Left ventricle myocardium superior (tissue), 1 donor: Measurements from ENCODE around the gene PON3. TPM values are rescaled to one million over a fixed set of nuclear protein-coding genes. Genes with fewer than 3 reads are reported as not detected.

Experiments
- ATAC-seq: fragments of 200-7000 bp; cut with Tn5 transposase; one replicate; pipeline ENCODE4 v1.9.1; 2020; ENCODE audit warnings: mild to moderate bottlenecking, moderate library complexity
- DNase-seq: peaks from one replicate; pipeline ENCODE4 v3.0.0-alpha.2; 2020
- intact Hi-C: fragments of 100-400 bp; cut with micrococcal nuclease; formaldehyde crosslinking; loops from one replicate; pipeline ENCODE4 v1.11.0; 2022
- total RNA-seq: library from RNA; stranded (reverse); fragmentation: NEBNext Ultra II Directional; extraction: Animal tissue kit (Norgen Biotek cat#: 25700); gene quantifications from one replicate; pipeline ENCODE4 v1.2.1, GENCODE V29; 2021
- donor health status: DM: no; HTN: yes; CAD: no; lungs with severe emphysema.

PON3 gene
- total RNA-seq, 1 donor from 2014 or later: 0.77 TPM

DNA sequence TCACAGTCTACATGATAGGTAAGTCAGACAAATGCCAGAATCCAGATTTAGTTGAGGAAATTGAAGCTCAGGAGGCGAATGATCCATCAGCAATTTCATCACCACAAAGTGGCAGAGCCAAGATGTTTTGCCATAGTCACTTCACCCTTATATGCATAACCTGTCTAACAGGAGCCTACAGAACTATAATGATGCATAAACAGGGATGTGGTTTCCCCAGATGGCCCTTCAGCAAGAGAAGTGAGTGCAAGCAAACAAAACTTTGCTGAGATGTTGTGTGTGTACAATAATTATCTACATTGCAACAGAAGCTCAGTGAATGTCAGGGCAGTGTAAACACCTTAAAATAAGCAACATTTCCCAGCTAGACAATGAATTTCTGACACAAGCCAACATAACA lies 28.6 kb downstream of the PON3 start:
- DNase-seq (no peak), ATAC-seq (no peak)
- intact Hi-C loops: no loop called here

DNA sequence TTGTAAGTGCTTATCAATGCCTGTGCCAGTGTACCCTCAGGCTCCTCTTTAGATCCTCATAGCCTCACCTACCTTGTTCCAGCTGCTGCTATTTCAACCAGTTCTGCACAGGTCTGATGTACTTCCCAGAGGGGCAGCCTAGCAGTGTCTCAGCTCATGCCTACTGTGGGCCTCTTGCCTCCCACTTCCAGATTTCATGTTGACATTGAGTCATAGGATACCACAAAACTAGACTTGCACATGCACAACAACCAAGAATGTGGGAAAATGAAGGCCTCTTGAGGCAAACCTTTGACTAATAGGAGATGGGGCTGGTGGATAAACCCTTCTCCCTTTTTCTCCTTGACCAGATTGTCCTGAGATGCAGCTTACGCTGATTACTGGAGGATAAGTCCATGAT lies 31.0 kb downstream of the PON3 start:
- ATAC-seq (no peak), DNase-seq (no peak)
- intact Hi-C loops: no loop called here

DNA sequence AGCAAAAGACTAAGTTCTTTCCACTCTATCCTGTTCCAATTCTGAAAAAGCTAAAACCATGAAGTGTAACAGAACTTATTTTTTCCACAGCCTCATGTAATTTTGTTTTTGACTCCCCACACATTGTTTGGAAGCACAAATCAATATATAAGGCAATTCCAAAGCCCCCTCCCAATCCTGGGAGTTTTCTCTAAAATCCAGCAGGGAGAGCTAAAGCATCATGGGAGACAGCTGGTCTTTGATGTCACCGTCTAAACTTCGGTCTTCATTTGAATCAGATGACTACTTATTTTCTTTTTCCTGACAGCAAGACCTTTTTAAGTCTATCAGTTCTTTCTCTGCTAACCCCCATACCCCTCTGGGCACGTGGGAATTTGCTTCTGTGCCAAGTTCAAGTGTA lies 38.6 kb downstream of the PON3 start:
- intact Hi-C loops: no loop called here
- DNase-seq (no peak), ATAC-seq (no peak)

GRCh38 chr7:95342642-95343307 lies 53.4 kb downstream of the PON3 start:
- ATAC-seq (no peak), DNase-seq (no peak)
- intact Hi-C loops: no loop called here

GRCh38 chr7:95342029-95342428 lies 54.1 kb downstream of the PON3 start:
- intact Hi-C loops: no loop called here

DNA sequence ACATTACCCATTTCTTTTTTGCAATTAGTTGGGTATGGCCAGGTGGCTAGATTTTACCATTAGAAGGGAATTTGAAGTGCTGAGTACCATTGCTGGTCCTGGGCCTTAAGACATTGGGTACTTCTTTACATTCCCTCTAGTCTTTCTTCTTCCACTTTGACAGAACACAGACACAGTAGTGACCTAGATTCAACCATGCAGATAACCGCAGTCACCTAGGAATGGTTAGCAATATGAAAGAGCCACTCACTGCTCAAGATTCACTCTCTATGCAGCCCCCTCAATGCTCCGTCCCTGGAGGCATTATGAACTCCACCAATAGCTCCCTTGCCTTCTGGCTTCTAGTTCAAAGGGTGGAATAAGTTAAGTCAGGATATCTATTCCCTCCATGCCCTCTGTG lies 55.7 kb downstream of the PON3 start:
- ATAC-seq: no peak
- no peak for DNase-seq
- intact Hi-C loops: no loop called here

More at GRCh38 chr7:95342029-95342428, 54.1 kb downstream of the PON3 start:
- DNase-seq: no peak
- no peak for ATAC-seq

DNA sequence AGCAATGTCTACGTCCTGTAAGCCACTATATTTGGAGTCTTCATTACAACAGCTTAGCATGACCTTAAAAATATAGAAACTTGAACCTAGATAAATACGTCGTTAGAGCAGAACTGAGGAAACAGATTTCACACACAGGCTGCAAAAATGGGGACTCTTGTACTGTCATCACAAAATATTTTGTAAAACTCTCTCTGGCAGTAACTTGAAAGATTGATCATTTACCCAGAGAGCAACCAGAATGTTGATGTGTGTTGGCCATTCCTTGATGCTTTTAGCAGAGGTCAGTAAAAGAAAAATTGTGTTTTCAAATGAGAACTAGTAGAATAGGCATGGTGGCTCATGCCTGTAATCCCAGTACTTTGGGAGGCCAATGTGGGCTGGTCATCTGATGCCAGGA lies 57.3 kb downstream of the PON3 start:
- ATAC-seq (no peak), DNase-seq (no peak)
- intact Hi-C loops: no loop called here

DNA sequence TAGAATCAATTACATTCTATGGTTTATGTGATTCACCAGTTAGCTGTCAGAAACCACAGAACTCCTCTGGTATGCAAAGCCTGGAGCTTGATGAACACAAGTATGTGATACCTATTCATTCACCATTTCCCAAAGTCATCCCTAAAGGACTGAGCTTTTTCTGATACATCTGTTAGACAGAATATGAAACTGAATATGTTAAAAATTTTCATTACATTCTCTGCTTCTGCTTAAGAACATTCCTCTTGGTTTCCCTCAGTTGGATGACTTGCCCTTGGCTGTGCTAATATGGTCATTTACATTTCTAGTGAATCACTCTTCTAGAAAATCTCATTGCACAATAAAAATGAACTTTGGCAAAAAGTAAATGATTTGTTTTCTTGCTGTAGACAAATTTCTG lies 61.1 kb downstream of the PON3 start:
- ATAC-seq (no peak), DNase-seq (no peak)
- intact Hi-C loops: no loop called here

DNA sequence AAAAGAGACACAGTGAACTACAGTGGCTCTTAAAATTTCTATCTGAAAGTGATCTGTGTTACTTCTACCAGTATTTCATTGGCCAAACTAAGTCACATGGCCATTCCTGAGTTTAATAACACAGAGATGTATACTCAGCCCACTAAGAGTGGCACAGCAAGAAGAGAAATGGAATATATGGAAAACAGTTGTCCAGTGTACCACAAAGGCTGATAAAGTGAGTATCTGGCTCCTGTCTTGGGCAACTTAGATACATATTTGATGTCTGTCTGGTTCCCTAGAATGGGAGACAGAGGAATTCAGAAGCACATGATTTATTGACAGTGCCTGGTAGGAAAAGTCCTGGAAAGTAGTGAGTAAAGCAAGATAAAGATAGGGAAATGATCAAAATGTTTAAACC lies 61.7 kb downstream of the PON3 start:
- ATAC-seq: no peak
- intact Hi-C loops: no loop called here
- DNase-seq: no peak

- intact Hi-C loops: no loop called here
Observed at GRCh38 chr7:95330961-95331337, 65.2 kb downstream of the PON3 start.

DNA sequence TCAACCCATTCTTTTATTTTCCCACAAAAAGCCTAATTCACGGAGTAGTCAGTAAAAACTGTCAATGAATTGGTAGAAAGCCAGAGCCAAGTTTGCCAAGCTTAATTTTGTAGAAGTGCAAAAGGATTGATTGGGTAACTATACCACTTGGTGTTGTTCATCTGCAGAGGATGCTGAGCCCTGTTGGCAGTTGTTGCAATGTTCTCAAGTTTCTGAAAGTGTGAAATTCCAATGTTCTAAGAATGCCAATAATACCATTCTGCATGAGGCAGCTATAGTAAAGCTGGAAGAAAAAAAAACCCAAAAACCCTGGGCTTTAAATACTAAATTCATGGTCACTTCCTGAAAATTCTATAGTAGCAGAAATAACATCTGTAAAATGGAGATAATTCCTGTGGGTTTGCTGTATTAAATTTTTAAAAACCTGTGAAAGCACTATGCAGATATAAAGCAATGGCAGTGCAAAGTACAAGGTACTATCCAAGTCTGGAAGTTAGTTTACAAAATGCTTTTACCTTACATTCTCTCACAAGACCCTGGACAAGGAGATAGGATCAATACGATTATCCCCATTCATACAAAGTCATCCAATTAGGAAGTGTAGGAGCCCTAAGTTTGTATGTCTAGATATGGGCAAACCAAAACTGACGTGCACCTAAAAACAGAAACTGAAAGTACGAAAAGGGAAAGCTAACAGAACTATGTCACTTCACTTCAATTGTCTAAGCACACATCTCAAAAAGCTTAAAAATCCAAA lies 65.8 kb downstream of the PON3 start:
- intact Hi-C loops: no loop called here
- no peak for DNase-seq
- no peak for ATAC-seq

More at GRCh38 chr7:95330961-95331337, 65.2 kb downstream of the PON3 start:
- DNase-seq (no peak), ATAC-seq (no peak)

- ATAC-seq (no peak), DNase-seq (no peak)
- intact Hi-C loops: no loop called here
Observed at GRCh38 chr7:95327356-95327755, 68.8 kb downstream of the PON3 start.

GRCh38 chr7:95324431-95324830 lies 71.7 kb downstream of the PON3 start, which contains the start of gene PON1:
TSS of gene PON1 (minus strand) at chr7:95324532. CDS start at chr7:95324475, 57 bp downstream.
- intact Hi-C loops: no loop called here
- no peak for ATAC-seq
- no peak for DNase-seq

DNA sequence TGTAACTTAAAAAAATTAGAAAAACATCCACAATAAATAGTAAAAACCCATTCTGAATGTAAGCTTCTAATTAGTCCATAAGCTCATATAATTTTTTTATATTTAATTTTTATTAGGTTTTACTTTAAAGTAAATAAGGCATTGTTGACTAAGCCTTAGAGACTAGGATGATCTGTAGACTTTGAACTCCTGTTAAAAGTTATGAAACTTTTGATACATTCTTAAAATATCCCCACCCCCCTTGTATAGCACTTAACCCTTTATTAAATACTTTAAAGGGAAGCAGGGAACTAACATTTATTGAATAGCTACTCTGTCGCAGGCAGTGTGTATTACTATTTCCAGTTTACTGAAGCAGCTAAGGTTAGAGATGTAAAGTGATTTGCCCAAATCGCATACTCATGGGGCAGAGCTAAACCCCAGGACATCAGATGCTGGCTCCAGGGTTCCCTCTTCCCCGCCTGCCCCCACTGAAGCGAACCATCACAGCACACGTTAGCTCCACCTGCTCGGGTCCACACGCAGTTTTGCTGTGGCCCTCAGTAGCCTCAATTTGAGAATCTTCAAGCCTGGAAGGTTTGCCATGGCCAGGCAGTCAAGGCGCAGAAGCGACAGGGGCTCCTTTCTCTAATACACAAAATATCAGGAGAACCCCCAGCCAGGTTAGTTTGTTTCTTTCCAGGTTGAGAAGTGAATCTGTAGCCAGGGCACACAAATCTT lies 72.6 kb downstream of the PON3 start:
- DNase-seq (no peak), ATAC-seq (no peak)
- intact Hi-C loops: no loop called here

- DNase-seq: no peak
- ATAC-seq: no peak
- intact Hi-C loops: no loop called here
Observed at GRCh38 chr7:95322854-95323253, 73.3 kb downstream of the PON3 start.

GRCh38 chr7:95322396-95322795 lies 73.8 kb downstream of the PON3 start:
- no peak for ATAC-seq
- DNase-seq: no peak
- intact Hi-C loops: no loop called here

- ATAC-seq: no peak
- intact Hi-C loops: no loop called here
- no peak for DNase-seq
Observed at GRCh38 chr7:95321720-95322119, 74.5 kb downstream of the PON3 start.

DNA sequence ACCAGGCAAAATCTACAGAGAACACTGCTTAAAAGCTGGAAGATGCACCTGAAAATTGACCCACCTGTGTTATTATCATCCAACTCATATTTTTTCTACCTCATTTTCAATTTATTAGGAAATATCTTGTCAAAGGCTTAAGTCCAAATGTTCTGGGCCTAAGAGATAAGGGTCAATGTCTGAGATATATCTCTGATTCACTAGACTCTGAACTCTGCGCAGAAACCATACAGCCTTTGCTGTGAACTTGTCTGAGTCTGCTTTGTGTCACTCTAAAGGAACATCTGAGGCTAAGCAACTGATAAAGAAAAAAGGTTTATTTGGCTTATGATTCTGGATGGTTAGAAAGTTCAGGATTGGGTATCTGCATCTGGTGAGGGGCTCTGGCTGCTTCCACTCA lies 75.5 kb downstream of the PON3 start:
- DNase-seq (no peak), ATAC-seq (no peak)
- intact Hi-C loops: no loop called here

GRCh38 chr7:95319570-95319969 lies 76.6 kb downstream of the PON3 start:
- DNase-seq (no peak), ATAC-seq (no peak)
- intact Hi-C loops: loop anchor here (10.0 kb wide), 1 partner anchor 155 kb away; no protein-coding TSS in a partner anchor

DNA sequence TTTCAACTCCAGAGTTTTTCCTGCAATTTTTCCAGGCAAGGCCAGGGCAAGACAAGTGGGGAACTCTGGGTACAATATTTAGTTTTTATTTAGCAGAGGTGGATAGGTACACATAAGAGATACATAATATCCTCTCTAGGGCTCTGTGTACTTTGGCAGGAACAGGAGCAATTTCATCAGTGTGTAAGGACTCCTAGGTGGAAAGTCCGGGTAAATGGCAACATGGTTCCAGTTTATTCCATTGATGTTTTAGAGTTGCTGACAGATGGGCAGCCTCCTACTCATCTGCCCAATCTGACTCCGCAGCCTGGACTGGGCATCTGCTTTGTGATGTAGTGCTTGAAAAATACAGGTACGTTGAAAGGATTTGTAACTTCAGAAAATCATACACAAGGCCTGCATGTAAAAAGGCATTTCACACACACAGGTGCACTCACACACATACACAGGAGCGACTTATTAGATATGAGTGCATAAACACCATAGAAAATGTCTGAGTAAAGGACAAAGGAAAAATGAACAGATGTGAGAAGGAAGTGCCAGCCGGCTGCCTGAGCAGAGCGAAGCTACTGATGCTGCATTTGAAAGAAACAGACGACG lies 77.6 kb downstream of the PON3 start:
- DNase-seq: no peak
- no peak for ATAC-seq
- intact Hi-C loops: loop anchor here (10.0 kb wide), 1 partner anchor 156 kb away; no protein-coding TSS in a partner anchor
